GM23248 (cell line): Measurements from ENCODE around the gene SMIM29.

Experiments used
- EZH2 ChIP-seq: fragments of 200-600 bp; sonication (generic); IDR thresholded peaks from 2 replicates; pipeline ENCODE4 v1.6.1; 2018; ENCODE audit warnings: antibody characterized with exemption, mild to moderate bottlenecking; ENCODE audit not compliant: insufficient read depth, poor library complexity, severe bottlenecking
- EZH2phosphoT487 ChIP-seq: fragments of 200-600 bp; sonication (generic); IDR thresholded peaks from 2 replicates; pipeline ENCODE4 v1.6.1; 2018; ENCODE audit warnings: antibody characterized with exemption, moderate library complexity, mild to moderate bottlenecking, low read depth; ENCODE audit not compliant: insufficient read depth

- TF ChIP-seq EZH2 (no peak), EZH2phosphoT487 (no peak)
These were observed 18.9 kb downstream of the SMIM29 start for GRCh38 chr6:34229877-34230276.
